Measurements from ENCODE around the gene GCNT1.

GRCh38 chr9:76534026-76534425 lies 75.0 kb downstream of the GCNT1 start:
- TF ChIP-seq, protein P1, sequence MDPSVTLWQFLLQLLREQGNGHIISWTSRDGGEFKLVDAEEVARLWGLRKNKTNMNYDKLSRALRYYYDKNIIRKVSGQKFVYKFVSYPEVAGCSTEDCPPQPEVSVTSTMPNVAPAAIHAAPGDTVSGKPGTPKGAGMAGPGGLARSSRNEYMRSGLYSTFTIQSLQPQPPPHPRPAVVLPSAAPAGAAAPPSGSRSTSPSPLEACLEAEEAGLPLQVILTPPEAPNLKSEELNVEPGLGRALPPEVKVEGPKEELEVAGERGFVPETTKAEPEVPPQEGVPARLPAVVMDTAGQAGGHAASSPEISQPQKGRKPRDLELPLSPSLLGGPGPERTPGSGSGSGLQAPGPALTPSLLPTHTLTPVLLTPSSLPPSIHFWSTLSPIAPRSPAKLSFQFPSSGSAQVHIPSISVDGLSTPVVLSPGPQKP (IDR thresholded peaks at IDR 0.05; ENCODE audit: borderline replicate concordance, low read depth, low read length) = no peak
- no peak for TF ChIP-seq POLR2A (IDR thresholded peaks at IDR 0.05; ENCODE audit: low read depth, low read length)
